ENCODE measurements around the gene ATXN7L1. TPM values are rescaled to one million over a fixed set of nuclear protein-coding genes. Genes with fewer than 3 reads are reported as not detected.

Gene ATXN7L1
- total and polyA plus RNA-seq, 2 of the 13 experiments (the other 11 are each of a cell fraction or from before 2014, with no cell fraction given) = 4.1 to 7.8 TPM

DNA sequence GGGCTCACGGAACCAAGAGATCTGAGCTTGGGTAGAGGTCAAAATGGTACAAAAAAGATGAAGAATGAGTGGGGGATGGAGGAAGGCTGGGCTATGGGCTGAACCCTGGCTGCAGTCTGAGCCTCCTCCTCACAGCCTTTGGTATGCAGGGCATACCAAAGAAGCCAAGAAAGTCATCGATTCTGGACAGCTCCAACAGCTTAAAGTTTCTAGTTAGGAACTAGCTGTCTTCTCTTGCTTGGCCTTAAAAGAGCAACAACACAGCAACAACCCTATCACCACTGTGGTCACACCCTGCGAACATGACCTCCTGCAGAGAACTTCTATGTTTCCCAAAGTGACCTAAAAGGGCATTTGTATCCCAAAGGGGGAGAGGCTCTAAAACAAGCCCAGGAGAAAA, 169.0 kb downstream of the ATXN7L1 start:
- 87% methylated on average over 3 of the region's 3 CpGs for WGBS (ENCODE audit: low lambda C conversion rate)
- Histone ChIP-seq H3K4me1 (ENCODE audit: insufficient read depth, low read length) (peaks cover 11% of the 10 kb centered on the region), H3K36me3 (replicated peaks in 1 of 2; ENCODE audit: control insufficient read depth in 1 of 2, insufficient read depth in 2 of 2, low read length in 2 of 2) (no peaks in the 10 kb centered on the region), H3K79me2 (ENCODE audit: insufficient read depth, low read length) (no peaks in the 10 kb centered on the region), H2AFZ (ENCODE audit: low read length) (no peak overlapping the region), H3K27ac (ENCODE audit: extremely low read length, insufficient read depth, low read length) (no peak overlapping the region), H3K4me2 (ENCODE audit: low read depth, low read length) (no peak overlapping the region), H3K4me3 (replicated peaks in 1 of 3; ENCODE audit: insufficient read depth in 1 of 3, low read depth in 2 of 3, low read length in 3 of 3) (no peak overlapping the region), H3K9ac (ENCODE audit: insufficient read depth, low read depth, low read length) (no peak overlapping the region), H3K27me3 (ENCODE audit: control insufficient read depth in 1 of 2, insufficient read depth in 2 of 2, low read length in 2 of 2) (no peaks in the 10 kb centered on the region), H3K9me3 (ENCODE audit: low read length) (peaks cover 19% of the 10 kb centered on the region), H4K20me1 (ENCODE audit: insufficient read depth, low read length) (no peaks in the 10 kb centered on the region)
- POLR2A ChIA-PET = no interaction called here
- intact Hi-C loops (cut with micrococcal nuclease; ENCODE audit: unreplicated experiment) (no loop called here), in situ Hi-C loops (cut with HindIII; ENCODE audit: extremely low pct_ligation_motif_present, low pct_unique_long_range_greater_than_20kb) (no loop called here)
- CTCF ChIA-PET (ENCODE audit: low intra/inter-chr PET ratio, low total read pairs) = no interaction called here
- FAIRE-seq (no peak), ATAC-seq (no peak), DNase-seq (ENCODE audit: low spot score) (no peak)
- no TSS peak for BruUV-seq (replicated peaks)
- TF ChIP-seq ZNF281 (CRISPR knock-in tag; IDR thresholded peaks at IDR 0.05; ENCODE audit: borderline replicate concordance) (no peak), SAFB2 (CRISPR knock-in tag; IDR thresholded peaks at IDR 0.05; ENCODE audit: borderline replicate concordance, low read depth) (no peak), ZBTB43 (CRISPR knock-in tag; conservative IDR thresholded peaks at IDR 0.05) (no peak), IKZF4 (CRISPR knock-in tag; IDR thresholded peaks at IDR 0.05; ENCODE audit: borderline replicate concordance, low read depth, not compliant biosample characterization) (no peak), ZBTB39 (CRISPR knock-in tag; IDR thresholded peaks at IDR 0.05) (no peak), NFE2 (CRISPR knock-in tag; IDR thresholded peaks at IDR 0.05) (no peak), ZNF687 (CRISPR knock-in tag; IDR thresholded peaks at IDR 0.05) (no peak), NCOA1 (CRISPR knock-in tag; IDR thresholded peaks at IDR 0.05) (no peak), SPEN (CRISPR knock-in tag; IDR thresholded peaks at IDR 0.05; ENCODE audit: low read depth) (no peak)
- TF ChIP-seq, protein P1, sequence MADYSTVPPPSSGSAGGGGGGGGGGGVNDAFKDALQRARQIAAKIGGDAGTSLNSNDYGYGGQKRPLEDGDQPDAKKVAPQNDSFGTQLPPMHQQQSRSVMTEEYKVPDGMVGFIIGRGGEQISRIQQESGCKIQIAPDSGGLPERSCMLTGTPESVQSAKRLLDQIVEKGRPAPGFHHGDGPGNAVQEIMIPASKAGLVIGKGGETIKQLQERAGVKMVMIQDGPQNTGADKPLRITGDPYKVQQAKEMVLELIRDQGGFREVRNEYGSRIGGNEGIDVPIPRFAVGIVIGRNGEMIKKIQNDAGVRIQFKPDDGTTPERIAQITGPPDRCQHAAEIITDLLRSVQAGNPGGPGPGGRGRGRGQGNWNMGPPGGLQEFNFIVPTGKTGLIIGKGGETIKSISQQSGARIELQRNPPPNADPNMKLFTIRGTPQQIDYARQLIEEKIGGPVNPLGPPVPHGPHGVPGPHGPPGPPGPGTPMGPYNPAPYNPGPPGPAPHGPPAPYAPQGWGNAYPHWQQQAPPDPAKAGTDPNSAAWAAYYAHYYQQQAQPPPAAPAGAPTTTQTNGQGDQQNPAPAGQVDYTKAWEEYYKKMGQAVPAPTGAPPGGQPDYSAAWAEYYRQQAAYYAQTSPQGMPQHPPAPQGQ (CRISPR knock-in tag; IDR thresholded peaks at IDR 0.05; ENCODE audit: borderline replicate concordance) = no peak
